ENCODE data around the gene SH3GL1.

DNA sequence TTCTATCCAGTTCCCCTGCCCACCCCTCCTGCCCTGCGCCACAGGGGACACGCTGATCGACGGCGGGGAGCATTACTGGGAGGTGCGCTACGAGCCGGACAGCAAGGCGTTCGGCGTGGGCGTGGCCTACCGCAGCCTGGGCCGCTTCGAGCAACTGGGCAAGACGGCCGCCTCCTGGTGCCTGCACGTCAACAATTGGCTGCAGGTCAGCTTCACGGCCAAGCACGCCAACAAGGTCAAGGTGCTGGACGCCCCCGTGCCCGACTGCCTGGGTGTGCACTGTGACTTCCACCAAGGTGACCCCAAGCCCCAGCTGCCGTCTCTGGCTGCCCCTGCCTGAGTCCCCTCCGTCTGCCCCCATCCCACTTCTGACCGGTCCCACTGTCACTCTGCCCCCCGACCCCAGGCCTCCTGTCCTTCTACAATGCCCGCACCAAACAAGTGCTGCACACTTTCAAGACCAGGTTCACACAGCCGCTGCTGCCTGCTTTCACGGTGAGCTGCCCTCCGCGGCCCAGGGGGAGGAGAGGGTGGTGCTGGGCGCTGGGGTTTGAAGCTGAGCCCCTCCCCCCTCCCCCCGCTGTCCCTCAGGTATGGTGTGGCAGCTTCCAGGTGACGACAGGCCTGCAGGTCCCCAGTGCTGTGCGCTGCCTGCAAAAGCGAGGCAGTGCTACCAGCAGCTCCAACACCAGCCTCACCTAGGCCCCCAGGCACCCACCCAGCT is 77.2 kb downstream of the SH3GL1 start:
- TF ChIP-seq, protein P1, sequence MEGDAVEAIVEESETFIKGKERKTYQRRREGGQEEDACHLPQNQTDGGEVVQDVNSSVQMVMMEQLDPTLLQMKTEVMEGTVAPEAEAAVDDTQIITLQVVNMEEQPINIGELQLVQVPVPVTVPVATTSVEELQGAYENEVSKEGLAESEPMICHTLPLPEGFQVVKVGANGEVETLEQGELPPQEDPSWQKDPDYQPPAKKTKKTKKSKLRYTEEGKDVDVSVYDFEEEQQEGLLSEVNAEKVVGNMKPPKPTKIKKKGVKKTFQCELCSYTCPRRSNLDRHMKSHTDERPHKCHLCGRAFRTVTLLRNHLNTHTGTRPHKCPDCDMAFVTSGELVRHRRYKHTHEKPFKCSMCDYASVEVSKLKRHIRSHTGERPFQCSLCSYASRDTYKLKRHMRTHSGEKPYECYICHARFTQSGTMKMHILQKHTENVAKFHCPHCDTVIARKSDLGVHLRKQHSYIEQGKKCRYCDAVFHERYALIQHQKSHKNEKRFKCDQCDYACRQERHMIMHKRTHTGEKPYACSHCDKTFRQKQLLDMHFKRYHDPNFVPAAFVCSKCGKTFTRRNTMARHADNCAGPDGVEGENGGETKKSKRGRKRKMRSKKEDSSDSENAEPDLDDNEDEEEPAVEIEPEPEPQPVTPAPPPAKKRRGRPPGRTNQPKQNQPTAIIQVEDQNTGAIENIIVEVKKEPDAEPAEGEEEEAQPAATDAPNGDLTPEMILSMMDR (conservative IDR thresholded peaks at IDR 0.05; ENCODE audit: low read length): no peak
- TF ChIP-seq EZH2phosphoT487 (IDR thresholded peaks at IDR 0.05; ENCODE audit: borderline replicate concordance, low read depth, low read length): no peak

All from OCI-LY7 (cell line).